AG10803 (cell line): ENCODE results near the gene PSMC1.

Experiments
- DNase-seq: peaks from one replicate; pipeline ENCODE4 v3.0.0; 2010; ENCODE audit warnings: low read depth
- H3K4me3 ChIP-seq: 2 replicates; pipeline ENCODE4 v1.5.1; 2011; ENCODE audit warnings: mild to moderate bottlenecking, low read length, control low read depth
- TF ChIP-seq, protein P1 (sequence below): conservative IDR thresholded peaks from 2 replicates; pipeline ENCODE4 v1.5.1; 2011; ENCODE audit warnings: mild to moderate bottlenecking, low read length, control low read depth, inconsistent platforms

The PSMC1 gene

DNA sequence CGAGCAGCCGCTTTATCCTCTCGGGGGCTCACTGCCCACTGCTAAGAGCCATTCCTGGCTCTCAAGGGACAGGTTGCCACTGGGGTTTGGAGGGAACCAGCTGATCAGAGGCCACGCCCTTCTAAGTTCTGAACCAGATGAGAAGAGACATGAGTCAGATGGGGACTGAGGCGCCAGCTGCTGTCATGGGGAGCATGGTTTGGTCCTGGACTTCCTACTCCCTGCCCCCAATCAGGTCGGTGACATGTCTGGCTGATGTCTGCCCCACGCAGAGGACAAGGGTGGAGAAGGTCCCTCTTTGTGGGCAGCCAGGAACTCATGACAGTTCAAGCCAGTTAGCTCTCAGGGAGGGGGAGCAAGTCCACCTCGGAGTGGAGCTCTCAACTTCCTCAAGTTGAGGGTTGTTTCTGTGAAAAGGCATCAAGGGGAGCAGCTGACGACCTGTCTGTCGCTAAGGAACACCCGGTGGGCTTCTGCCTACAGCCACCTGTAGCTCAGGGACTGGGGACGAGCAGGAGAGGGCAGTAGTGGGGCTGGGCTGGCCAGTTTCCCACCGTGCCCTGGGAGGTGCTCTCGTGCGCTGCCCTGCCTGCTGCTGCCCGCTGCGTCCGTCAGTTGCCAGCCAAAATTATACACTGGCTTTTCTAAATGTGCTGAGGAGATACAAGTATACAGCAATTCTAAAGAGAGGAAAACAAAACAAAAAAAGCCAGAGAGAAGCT is 20.5 kb downstream of the PSMC1 start:
- TF ChIP-seq, protein P1, sequence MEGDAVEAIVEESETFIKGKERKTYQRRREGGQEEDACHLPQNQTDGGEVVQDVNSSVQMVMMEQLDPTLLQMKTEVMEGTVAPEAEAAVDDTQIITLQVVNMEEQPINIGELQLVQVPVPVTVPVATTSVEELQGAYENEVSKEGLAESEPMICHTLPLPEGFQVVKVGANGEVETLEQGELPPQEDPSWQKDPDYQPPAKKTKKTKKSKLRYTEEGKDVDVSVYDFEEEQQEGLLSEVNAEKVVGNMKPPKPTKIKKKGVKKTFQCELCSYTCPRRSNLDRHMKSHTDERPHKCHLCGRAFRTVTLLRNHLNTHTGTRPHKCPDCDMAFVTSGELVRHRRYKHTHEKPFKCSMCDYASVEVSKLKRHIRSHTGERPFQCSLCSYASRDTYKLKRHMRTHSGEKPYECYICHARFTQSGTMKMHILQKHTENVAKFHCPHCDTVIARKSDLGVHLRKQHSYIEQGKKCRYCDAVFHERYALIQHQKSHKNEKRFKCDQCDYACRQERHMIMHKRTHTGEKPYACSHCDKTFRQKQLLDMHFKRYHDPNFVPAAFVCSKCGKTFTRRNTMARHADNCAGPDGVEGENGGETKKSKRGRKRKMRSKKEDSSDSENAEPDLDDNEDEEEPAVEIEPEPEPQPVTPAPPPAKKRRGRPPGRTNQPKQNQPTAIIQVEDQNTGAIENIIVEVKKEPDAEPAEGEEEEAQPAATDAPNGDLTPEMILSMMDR, result no peak
- H3K4me3 ChIP-seq, result no peak overlapping the region
- no peak for DNase-seq

DNA sequence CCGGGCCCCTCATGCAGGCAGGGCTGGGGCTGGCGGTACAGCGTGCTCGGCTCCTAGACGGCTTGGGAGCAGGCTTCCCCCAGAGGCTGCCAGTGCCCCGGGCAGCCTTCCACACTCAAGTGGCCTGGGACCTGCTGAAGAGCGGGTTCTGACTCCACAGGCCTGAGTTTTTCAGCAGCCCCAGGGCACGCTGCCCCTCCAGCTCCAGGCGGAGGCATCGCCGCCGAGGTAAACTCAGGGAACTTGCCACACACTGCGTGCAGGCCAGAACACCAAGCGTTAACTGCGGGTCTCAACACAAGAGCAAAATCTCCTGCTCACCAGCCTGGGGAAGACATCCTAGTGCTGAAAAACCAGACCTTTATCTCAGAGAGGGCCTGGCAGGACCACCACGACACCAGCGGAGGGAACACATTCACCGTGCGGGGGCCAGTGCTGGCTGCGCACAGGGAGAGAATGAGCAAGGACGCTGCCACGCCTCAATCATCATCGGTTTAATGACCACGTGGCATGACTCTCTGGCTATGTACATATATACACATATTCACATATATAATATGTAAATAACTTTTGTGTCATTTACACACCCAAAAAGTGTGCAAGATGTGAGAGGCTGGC is 21.3 kb downstream of the PSMC1 start:
- TF ChIP-seq, protein P1, result no peak
- H3K4me3 ChIP-seq, result no peak overlapping the region
- DNase-seq, result no peak

DNA sequence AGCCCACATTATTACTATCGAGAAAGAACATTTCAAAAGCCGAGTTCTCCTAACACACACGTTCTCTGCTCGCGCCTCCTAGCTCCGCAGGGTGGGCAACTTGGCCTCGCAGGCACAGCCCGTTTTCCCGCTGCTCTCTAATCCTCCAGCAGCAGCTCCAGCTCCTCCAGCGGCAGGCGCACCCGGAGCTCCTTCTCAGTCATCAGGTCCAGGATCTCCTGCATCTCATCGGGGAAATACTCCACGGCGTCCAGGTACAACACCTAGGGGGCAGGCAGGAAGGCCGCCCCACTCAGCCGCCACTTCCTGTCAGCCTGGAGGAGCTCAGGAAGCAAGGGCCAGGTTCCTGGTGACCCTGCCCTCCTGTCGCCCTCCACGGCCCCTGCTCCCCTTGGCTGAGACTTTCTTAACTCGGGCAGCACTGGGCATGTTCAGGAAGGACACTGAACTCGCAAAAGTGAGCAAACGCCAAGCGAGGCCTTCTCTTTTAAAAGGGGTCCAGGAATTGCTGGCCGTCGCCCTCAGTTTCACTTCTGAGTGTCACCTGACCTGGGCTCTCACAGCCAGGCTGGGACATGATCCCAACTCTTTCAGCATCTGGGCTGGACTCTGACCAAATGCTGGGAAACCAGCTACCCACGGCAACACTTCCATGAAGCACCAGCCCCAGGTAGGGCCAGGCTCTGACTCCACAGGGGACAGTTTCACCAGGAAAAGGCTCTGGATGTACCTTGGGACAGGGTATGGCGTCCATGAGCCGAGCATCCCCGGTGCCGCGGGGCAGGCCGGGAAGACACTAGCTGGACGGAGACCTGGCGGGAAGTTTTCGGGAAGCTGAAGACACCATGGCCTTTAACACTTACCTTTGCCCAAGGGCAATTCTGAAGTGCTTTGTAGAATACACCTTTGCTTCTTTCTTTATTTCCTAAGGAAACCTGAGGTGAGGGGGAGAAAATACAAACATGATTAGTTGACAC is 22.1 kb downstream of the PSMC1 start:
- no peak for DNase-seq
- TF ChIP-seq, protein P1, result no peak
- no peak overlapping the region for H3K4me3 ChIP-seq

DNA sequence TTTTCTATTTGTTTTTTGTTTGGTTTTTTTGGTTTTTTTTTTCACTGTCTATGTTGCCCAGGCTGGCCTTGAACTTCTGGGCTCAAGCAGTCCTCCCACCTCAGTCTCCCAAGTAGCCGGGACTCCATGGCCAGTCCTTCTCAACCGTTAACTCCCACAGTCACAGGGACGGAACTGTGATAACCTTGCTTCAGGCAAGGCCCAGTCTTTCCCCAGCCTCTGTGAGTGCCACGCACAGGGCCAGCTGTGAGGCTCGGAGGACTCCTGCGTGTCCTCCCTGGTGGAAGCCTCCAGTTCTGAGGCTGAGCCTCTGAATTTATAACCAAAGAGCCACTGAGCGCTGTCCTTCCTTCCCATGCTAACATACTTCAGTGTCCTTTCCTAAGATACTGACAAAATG is 23.7 kb downstream of the PSMC1 start:
- H3K4me3 ChIP-seq, result no peak overlapping the region
- TF ChIP-seq, protein P1, result no peak
- DNase-seq, result no peak

GRCh38 chr14:90281261-90281660 is 24.9 kb downstream of the PSMC1 start:
- no peak overlapping the region for H3K4me3 ChIP-seq
- TF ChIP-seq, protein P1, result no peak
- DNase-seq, result peak; percentile 82

DNA sequence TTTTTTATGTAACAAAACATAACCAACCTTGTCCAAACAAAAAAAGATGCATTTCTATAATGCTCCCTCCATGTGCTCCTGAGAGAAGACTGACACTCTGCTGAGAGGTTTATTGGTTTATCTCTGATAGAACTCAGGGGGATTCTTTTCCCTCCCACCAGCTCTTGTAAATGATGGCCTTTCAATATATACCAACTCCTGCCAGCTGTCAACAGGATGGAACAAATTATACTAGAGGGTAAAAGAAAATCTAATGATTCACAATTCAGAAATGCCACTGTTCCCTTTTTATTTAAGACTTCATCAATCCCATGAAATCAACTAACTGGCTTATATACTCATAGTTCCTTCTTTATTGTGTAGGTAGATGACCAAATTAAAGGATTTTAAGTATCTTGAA is 25.4 kb downstream of the PSMC1 start:
- TF ChIP-seq, protein P1, result no peak
- DNase-seq, result no peak
- H3K4me3 ChIP-seq, result no peak overlapping the region
